HEK293 (cell line): ENCODE measurements around the gene CEACAM20.

Experiments used
- CTCF ChIA-PET: fragments of 350-600 bp; formaldehyde crosslinking; extraction: SDS; loops from one replicate; lab custom pipeline; 2021; ENCODE audit warnings: antibody characterized with exemption; lab: Yijun Ruan, JAX
- POLR2A ChIA-PET: fragments of 300-600 bp; formaldehyde crosslinking; extraction: SDS; loops from one replicate; lab custom pipeline; 2020; ENCODE audit warnings: antibody characterized with exemption, inconsistent platforms; lab: Yijun Ruan, JAX
- H3K27ac ChIP-seq: fragments of 200-500 bp; sonication (Bioruptor generic); 2 replicates; pipeline ENCODE4 v1.5.1; 2014; ENCODE audit warnings: low read depth, low read length, control low read depth, inconsistent platforms; ENCODE audit errors: extremely low read depth
- H3K36me3 ChIP-seq, 2 experiments: fragments of 200-500 bp in 1 of 2; sonication (Bioruptor generic) in 1 of 2; 1 replicate in 1 of 2; 2 replicates in 1 of 2; pipeline ENCODE4 v1.5.1; 2014 to 2017; ENCODE audit warnings: inconsistent platforms in 2 of 2, low read length in 2 of 2; ENCODE audit not compliant: control insufficient read depth in 2 of 2, insufficient read depth in 1 of 2
- H3K4me1 ChIP-seq: fragments of 200-500 bp; sonication (Bioruptor generic); 2 replicates; pipeline ENCODE4 v1.5.1; 2014; ENCODE audit warnings: mild to moderate bottlenecking, low read length, inconsistent platforms; ENCODE audit not compliant: control insufficient read depth, insufficient read depth
- H3K4me3 ChIP-seq: 2 replicates; pipeline ENCODE4 v1.5.1; 2011; ENCODE audit warnings: low read depth, mild to moderate bottlenecking, control low read depth, low read length, moderate library complexity
- H3K9me3 ChIP-seq: fragments of 200-500 bp; sonication (Bioruptor generic); 2 replicates; pipeline ENCODE4 v1.5.1; 2014; ENCODE audit warnings: low read depth, low read length, inconsistent platforms; ENCODE audit not compliant: control insufficient read depth, insufficient read depth
- CTCF ChIP-seq: fragments of 450-650 bp; formaldehyde crosslinking; IDR thresholded peaks from 2 replicates; pipeline ENCODE4 v1.5.1; 2016; ENCODE audit warnings: missing biosample characterization, missing genetic modification characterization
- GLIS1 ChIP-seq: fragments of 450-650 bp; formaldehyde crosslinking; IDR thresholded peaks from 2 replicates; pipeline ENCODE4 v1.5.1; 2016; ENCODE audit warnings: missing biosample characterization, missing genetic modification characterization
- PRDM1 ChIP-seq: fragments of 450-650 bp; formaldehyde crosslinking; IDR thresholded peaks from 2 replicates; pipeline ENCODE4; 2016; ENCODE audit warnings: missing biosample characterization, missing genetic modification characterization
- PRDM2 ChIP-seq: fragments of 450-650 bp; formaldehyde crosslinking; IDR thresholded peaks from 2 replicates; pipeline ENCODE4 v1.5.1; 2016; ENCODE audit warnings: missing biosample characterization, missing genetic modification characterization, borderline replicate concordance
- RBAK ChIP-seq: fragments of 450-650 bp; formaldehyde crosslinking; IDR thresholded peaks from 2 replicates; pipeline ENCODE4 v1.5.1; 2016; ENCODE audit warnings: missing biosample characterization, missing genetic modification characterization
- ZBTB11 ChIP-seq: fragments of 450-650 bp; formaldehyde crosslinking; conservative IDR thresholded peaks from 2 replicates; pipeline ENCODE4 v1.5.1; 2016; ENCODE audit warnings: low read depth, missing biosample characterization, missing genetic modification characterization
- ZBTB7A ChIP-seq: fragments of 450-650 bp; formaldehyde crosslinking; IDR thresholded peaks from 2 replicates; pipeline ENCODE4 v1.5.1; 2016; ENCODE audit warnings: low read depth, missing biosample characterization, missing genetic modification characterization
- ZNF24 ChIP-seq: fragments of 450-650 bp; formaldehyde crosslinking; IDR thresholded peaks from 2 replicates; pipeline ENCODE4 v1.5.1; 2016; ENCODE audit warnings: missing biosample characterization, missing genetic modification characterization
- ZNF274 ChIP-seq, 2 experiments: fragments of 200-500 bp in 1 of 2; fragments of 450-650 bp in 1 of 2; sonication (Bioruptor generic) in 1 of 2; formaldehyde crosslinking in 1 of 2; IDR thresholded peaks; 2 replicates each; pipeline versions ENCODE4 v1.5.1 to v1.6.1; 2014 to 2016; ENCODE audit warnings: borderline replicate concordance in 1 of 2, inconsistent platforms in 1 of 2, low read length in 1 of 2, missing biosample characterization in 1 of 2, missing genetic modification characterization in 1 of 2
- ZNF416 ChIP-seq: fragments of 450-650 bp; formaldehyde crosslinking; IDR thresholded peaks from 2 replicates; pipeline ENCODE4 v1.5.1; 2016; ENCODE audit warnings: missing biosample characterization, missing genetic modification characterization
- ZNF473 ChIP-seq: fragments of 450-650 bp; formaldehyde crosslinking; IDR thresholded peaks from 2 replicates; pipeline ENCODE4 v1.5.1; 2017; ENCODE audit warnings: missing biosample characterization, missing genetic modification characterization
- ZNF488 ChIP-seq: fragments of 450-650 bp; formaldehyde crosslinking; IDR thresholded peaks from 2 replicates; pipeline ENCODE4 v1.5.1; 2016; ENCODE audit warnings: missing biosample characterization, missing genetic modification characterization
- ZNF544 ChIP-seq: fragments of 450-650 bp; formaldehyde crosslinking; IDR thresholded peaks from 2 replicates; pipeline ENCODE4 v1.5.0; 2017; ENCODE audit warnings: missing biosample characterization, missing genetic modification characterization
- ZNF549 ChIP-seq: fragments of 450-650 bp; IDR thresholded peaks from 2 replicates; pipeline ENCODE4 v1.5.1; 2018; ENCODE audit warnings: missing biosample characterization, missing genetic modification characterization, mild to moderate bottlenecking, inconsistent platforms, moderate library complexity
- ZNF558 ChIP-seq: fragments of 450-650 bp; formaldehyde crosslinking; IDR thresholded peaks from 2 replicates; pipeline ENCODE4 v1.5.1; 2016; ENCODE audit warnings: missing biosample characterization, missing genetic modification characterization
- ZNF561 ChIP-seq: fragments of 450-650 bp; IDR thresholded peaks from 2 replicates; pipeline ENCODE4 v1.5.1; 2018; ENCODE audit warnings: missing biosample characterization, missing genetic modification characterization, borderline replicate concordance
- ZNF626 ChIP-seq: fragments of 450-650 bp; sonication (Bioruptor Pico); formaldehyde crosslinking; IDR thresholded peaks from 2 replicates; pipeline ENCODE4 v1.5.1; 2018; ENCODE audit warnings: missing biosample characterization, missing genetic modification characterization, inconsistent platforms
- ZNF660 ChIP-seq: fragments of 450-650 bp; IDR thresholded peaks from 2 replicates; pipeline ENCODE4 v1.5.1; 2018; ENCODE audit warnings: missing biosample characterization, mild to moderate bottlenecking, missing genetic modification characterization
- ZNF692 ChIP-seq: fragments of 450-650 bp; formaldehyde crosslinking; IDR thresholded peaks from 2 replicates; pipeline ENCODE4 v1.5.1; 2016; ENCODE audit warnings: missing biosample characterization, missing genetic modification characterization
- ZNF76 ChIP-seq: fragments of 450-650 bp; formaldehyde crosslinking; IDR thresholded peaks from 2 replicates; pipeline ENCODE4; 2016; ENCODE audit warnings: low read depth, missing biosample characterization, missing genetic modification characterization, borderline replicate concordance

Gene CEACAM20

GRCh38 chr19:44542671-44543070, 13.2 kb upstream of the CEACAM20 start:
- no peaks in the 10 kb centered on the region for H3K9me3 ChIP-seq
- ChIA-PET POLR2A (no interaction called here), CTCF (interaction anchor here (1.3 kb wide), 1 partner anchor 17 kb away, joined by 6 read pairs; no protein-coding TSS in a partner anchor)
- no peak overlapping the region for H3K4me3 ChIP-seq
- H3K36me3 ChIP-seq, result no peaks in the 10 kb centered on the region
- H3K4me1 ChIP-seq, result no peaks in the 10 kb centered on the region
- H3K27ac ChIP-seq, result no peak overlapping the region
- no peak for TF ChIP-seq ZNF416 (tag by site-specific recombination)
- no peak for TF ChIP-seq ZNF76 (tag by site-specific recombination)
- TF ChIP-seq RBAK (tag by site-specific recombination), result no peak
- no peak for TF ChIP-seq ZNF549 (tag by site-specific recombination)
- TF ChIP-seq PRDM1 (tag by site-specific recombination), result no peak
- no peak for TF ChIP-seq ZNF561
- TF ChIP-seq ZNF274 (IDR thresholded peaks at IDR 0.05; ENCODE audit: low read length), result no peak
- no peak for TF ChIP-seq ZNF274 (tag by site-specific recombination; IDR thresholded peaks at IDR 0.05; ENCODE audit: borderline replicate concordance)
- no peak for TF ChIP-seq ZNF24 (tag by site-specific recombination)
- TF ChIP-seq ZNF692, result no peak
- TF ChIP-seq ZNF626 (tag by site-specific recombination), result no peak
- no peak for TF ChIP-seq ZNF558
- TF ChIP-seq ZBTB7A, result no peak
- no peak for TF ChIP-seq CTCF (tag by site-specific recombination)
- TF ChIP-seq ZNF473 (tag by site-specific recombination), result no peak
- no peak for TF ChIP-seq PRDM2 (tag by site-specific recombination)
- no peak for TF ChIP-seq ZNF544
- no peak for TF ChIP-seq GLIS1 (tag by site-specific recombination)

- ChIA-PET CTCF (no interaction called here), POLR2A (no interaction called here)
- TF ChIP-seq ZBTB11 (tag by site-specific recombination), result no peak
- no peak for TF ChIP-seq ZNF488 (tag by site-specific recombination)
- TF ChIP-seq ZNF660 (tag by site-specific recombination), result no peak
Observed at GRCh38 chr19:44540736-44541135, 11.3 kb upstream of the CEACAM20 start.

More at GRCh38 chr19:44540736-44541135, 11.3 kb upstream of the CEACAM20 start:
- Histone ChIP-seq H3K9me3 (no peaks in the 10 kb centered on the region), H3K27ac (no peak overlapping the region), H3K36me3 (no peaks in the 10 kb centered on the region), H3K4me3 (no peak overlapping the region), H3K4me1 (no peaks in the 10 kb centered on the region)
